ENCODE measurements around the gene NHSL2. TPM values are rescaled to one million over a fixed set of nuclear protein-coding genes. Genes with fewer than 3 reads are reported as not detected.

Gene NHSL2
- total RNA-seq, 4 donors from 2014 or later: 10.4 to 35.8 (median 13.9) TPM

DNA sequence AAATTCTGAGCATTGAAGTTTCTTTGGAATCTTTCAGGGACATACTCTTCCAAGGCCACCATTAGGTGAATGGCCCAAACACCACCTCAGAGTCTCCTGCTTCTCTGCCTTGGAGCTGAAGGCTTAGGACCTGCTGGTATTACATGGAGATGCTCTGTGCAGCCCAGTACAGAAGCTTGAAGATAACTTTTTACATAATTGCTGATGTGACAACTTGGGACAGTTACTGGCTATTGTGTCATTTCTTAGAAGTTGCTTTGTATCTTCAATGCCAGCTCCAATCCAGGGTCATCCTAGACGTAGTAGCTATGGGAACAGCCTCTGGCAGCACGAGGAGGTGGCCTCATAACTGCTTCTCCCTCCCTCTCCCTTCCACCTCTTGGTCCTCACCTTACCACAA is 160.6 kb downstream of the NHSL2 start:
- H3K4me3 ChIP-seq: no peak overlapping the region
- TF ChIP-seq, protein P1, sequence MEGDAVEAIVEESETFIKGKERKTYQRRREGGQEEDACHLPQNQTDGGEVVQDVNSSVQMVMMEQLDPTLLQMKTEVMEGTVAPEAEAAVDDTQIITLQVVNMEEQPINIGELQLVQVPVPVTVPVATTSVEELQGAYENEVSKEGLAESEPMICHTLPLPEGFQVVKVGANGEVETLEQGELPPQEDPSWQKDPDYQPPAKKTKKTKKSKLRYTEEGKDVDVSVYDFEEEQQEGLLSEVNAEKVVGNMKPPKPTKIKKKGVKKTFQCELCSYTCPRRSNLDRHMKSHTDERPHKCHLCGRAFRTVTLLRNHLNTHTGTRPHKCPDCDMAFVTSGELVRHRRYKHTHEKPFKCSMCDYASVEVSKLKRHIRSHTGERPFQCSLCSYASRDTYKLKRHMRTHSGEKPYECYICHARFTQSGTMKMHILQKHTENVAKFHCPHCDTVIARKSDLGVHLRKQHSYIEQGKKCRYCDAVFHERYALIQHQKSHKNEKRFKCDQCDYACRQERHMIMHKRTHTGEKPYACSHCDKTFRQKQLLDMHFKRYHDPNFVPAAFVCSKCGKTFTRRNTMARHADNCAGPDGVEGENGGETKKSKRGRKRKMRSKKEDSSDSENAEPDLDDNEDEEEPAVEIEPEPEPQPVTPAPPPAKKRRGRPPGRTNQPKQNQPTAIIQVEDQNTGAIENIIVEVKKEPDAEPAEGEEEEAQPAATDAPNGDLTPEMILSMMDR (IDR thresholded peaks at IDR 0.05): no peak
- TF ChIP-seq POLR2A (IDR thresholded peaks at IDR 0.05) (no peak), POLR2AphosphoS5 (IDR thresholded peaks at IDR 0.05) (no peak), EP300 (IDR thresholded peaks at IDR 0.05) (no peak)
- H3K4me1 ChIP-seq: peaks cover 0 to 31% (median 3%) of the 10 kb centered on the region in 3 donors
- 8 to 42% methylated on average over 2 of the region's 2 CpGs for WGBS, 2 donors (ENCODE audit: low coverage in 1 of 2)
- H3K9me3 ChIP-seq: no peaks in the 10 kb centered on the region
- no peak overlapping the region for H3K27ac ChIP-seq
- no peaks in the 10 kb centered on the region for H3K27me3 ChIP-seq
- no peak for ATAC-seq
- no peaks in the 10 kb centered on the region for H3K36me3 ChIP-seq

DNA sequence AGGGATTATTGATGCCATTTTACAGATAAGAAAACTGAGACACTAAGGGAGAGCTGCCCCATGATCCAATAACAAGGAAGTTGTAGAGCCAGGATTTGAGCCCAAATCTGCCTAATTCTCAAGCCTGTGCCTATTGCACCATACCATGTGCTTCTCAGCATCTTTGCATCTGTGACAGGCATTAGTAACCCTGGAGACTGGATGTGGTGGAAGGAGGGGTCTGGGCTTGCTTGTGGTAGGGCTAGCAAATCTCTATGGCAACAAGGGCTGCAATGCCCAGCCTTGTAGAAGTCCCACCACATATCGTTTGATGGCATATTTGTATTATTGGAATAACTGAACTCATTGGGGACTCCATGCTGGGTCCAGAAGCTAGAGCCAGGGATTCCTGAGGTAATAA is 163.0 kb downstream of the NHSL2 start:
- H3K4me3 ChIP-seq: no peak overlapping the region
- TF ChIP-seq, protein P1 (IDR thresholded peaks at IDR 0.05): no peak
- no peak for TF ChIP-seq POLR2A (IDR thresholded peaks at IDR 0.05)
- no peak for TF ChIP-seq POLR2AphosphoS5 (IDR thresholded peaks at IDR 0.05)
- no peak for TF ChIP-seq EP300 (IDR thresholded peaks at IDR 0.05)
- no peak overlapping the region for H3K27ac ChIP-seq
- peaks cover 0 to 28% (median 2%) of the 10 kb centered on the region in 3 donors for H3K4me1 ChIP-seq
- 60% methylated on average over 1 of the region's 1 CpG; no CpG with 5 or more reads in 1 of the 2 donors for WGBS, 2 donors (ENCODE audit: low coverage in 1 of 2)
- no peaks in the 10 kb centered on the region for H3K36me3 ChIP-seq
- no peak for ATAC-seq
- no peaks in the 10 kb centered on the region for H3K27me3 ChIP-seq
- H3K9me3 ChIP-seq: no peaks in the 10 kb centered on the region

- H3K4me1 ChIP-seq: peaks cover 0 to 39% (median 0%) of the 10 kb centered on the region in 3 donors
- no peaks in the 10 kb centered on the region for H3K9me3 ChIP-seq
- H3K4me3 ChIP-seq: no peak overlapping the region
- H3K27ac ChIP-seq: peak overlapping the region in 2 of 4 donors; percentile 12 to 37
- no peak for ATAC-seq
- H3K36me3 ChIP-seq: no peaks in the 10 kb centered on the region
- WGBS, 2 donors (ENCODE audit: low coverage in 1 of 2): 50% methylated on average over 1 of the region's 4 CpGs; no CpG with 5 or more reads in 1 of the 2 donors
- TF ChIP-seq POLR2AphosphoS5 (IDR thresholded peaks at IDR 0.05): no peak
- no peak for TF ChIP-seq EP300 (IDR thresholded peaks at IDR 0.05)
- TF ChIP-seq, protein P1 (IDR thresholded peaks at IDR 0.05): no peak
- TF ChIP-seq POLR2A (IDR thresholded peaks at IDR 0.05): no peak
- no peaks in the 10 kb centered on the region for H3K27me3 ChIP-seq
These were observed 167.8 kb downstream of the NHSL2 start for GRCh38 chrX:72078411-72078810.

DNA sequence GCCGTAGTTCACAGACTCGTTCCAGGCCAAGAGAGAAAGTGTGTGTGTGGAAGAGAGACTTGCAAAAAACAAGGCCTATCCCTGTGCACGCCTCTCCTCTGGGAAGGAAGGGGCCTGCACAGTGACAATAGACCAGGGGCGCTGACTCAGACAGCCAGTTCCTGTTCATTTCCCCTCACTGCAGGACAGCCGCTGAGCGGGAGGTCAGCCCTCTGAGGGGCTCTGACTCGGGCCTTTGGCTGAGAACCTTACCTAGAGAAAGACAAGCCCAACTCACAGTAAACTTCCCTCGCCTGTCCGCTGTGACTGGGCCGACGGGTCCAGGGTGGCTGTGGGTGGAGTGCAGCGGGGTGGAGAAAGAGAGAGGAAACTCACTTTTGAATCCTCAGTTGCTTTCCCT is 169.0 kb downstream of the NHSL2 start:
- Histone ChIP-seq H3K4me3 (peak overlapping the region in 1 of 2 donors; percentile 32), H3K4me1 (peaks cover 0 to 39% (median 0%) of the 10 kb centered on the region in 3 donors), H3K27ac (peak overlapping the region in 3 of 4 donors; percentile 59 to 69 (median 64)), H3K27me3 (no peaks in the 10 kb centered on the region), H3K36me3 (no peaks in the 10 kb centered on the region), H3K9me3 (no peaks in the 10 kb centered on the region)
- peak; percentile 45 for ATAC-seq
- WGBS, 2 donors (ENCODE audit: low coverage in 1 of 2): 61% methylated on average over 4 of the region's 12 CpGs; no CpG with 5 or more reads in 1 of the 2 donors
- TF ChIP-seq EP300 (IDR thresholded peaks at IDR 0.05) (no peak), POLR2A (IDR thresholded peaks at IDR 0.05) (no peak), POLR2AphosphoS5 (IDR thresholded peaks at IDR 0.05) (no peak)
- TF ChIP-seq, protein P1 (IDR thresholded peaks at IDR 0.05): no peak

DNA sequence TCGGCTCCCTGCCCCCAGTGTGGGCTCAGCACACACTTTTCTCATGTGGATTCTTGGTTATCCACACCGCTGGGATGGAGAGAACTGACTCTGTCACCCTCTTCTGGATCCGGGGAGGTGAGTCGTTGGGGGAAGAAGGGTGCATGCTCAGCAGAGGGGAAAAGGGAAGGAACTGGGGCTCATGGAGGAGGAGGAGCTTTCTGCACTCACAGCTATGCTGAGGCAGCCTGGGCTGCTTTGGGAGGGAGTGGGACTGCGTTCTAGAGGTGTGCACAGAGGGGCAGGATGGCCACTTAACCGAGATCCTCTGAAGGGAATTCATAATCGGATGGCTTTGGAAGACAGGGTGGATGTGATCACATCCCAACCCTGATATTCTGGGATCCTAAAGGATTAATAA is 169.5 kb downstream of the NHSL2 start:
- H3K4me1 ChIP-seq: peaks cover 0 to 44% (median 0%) of the 10 kb centered on the region in 3 donors
- WGBS, 2 donors (ENCODE audit: low coverage in 1 of 2): 62 to 73% methylated on average over 2 to 4 of the region's 7 CpGs
- H3K4me3 ChIP-seq: peak overlapping the region in 1 of 2 donors; percentile 32
- H3K27me3 ChIP-seq: no peaks in the 10 kb centered on the region
- H3K27ac ChIP-seq: peak overlapping the region in 3 of 4 donors; percentile 59 to 69 (median 64)
- ATAC-seq: peak; percentile 23
- no peaks in the 10 kb centered on the region for H3K36me3 ChIP-seq
- TF ChIP-seq POLR2AphosphoS5 (IDR thresholded peaks at IDR 0.05) (no peak), POLR2A (IDR thresholded peaks at IDR 0.05) (no peak), EP300 (IDR thresholded peaks at IDR 0.05) (no peak)
- TF ChIP-seq, protein P1 (IDR thresholded peaks at IDR 0.05): no peak
- no peaks in the 10 kb centered on the region for H3K9me3 ChIP-seq

All from gastroesophageal sphincter (tissue), 4 donors.